NCI-H526 (cell line): Measurements from ENCODE around the gene DOCK3.

Experiments used
- DNase-seq, 2 experiments: peaks; one replicate each; lab custom pipeline; 2025; lab: John Stamatoyannopoulos, UW

The DOCK3 gene

GRCh38 chr3:51328206-51328605 lies 653.5 kb downstream of the DOCK3 start:
- no peak for DNase-seq

GRCh38 chr3:51330046-51330445 lies 655.3 kb downstream of the DOCK3 start:
- no peak for DNase-seq

GRCh38 chr3:51332156-51332555 lies 657.4 kb downstream of the DOCK3 start:
- no peak for DNase-seq

GRCh38 chr3:51333021-51333420 lies 658.3 kb downstream of the DOCK3 start:
- no peak for DNase-seq

- DNase-seq: no peak
Observed at GRCh38 chr3:51336261-51336660, 661.5 kb downstream of the DOCK3 start.

GRCh38 chr3:51337666-51338065 lies 662.9 kb downstream of the DOCK3 start:
- no peak for DNase-seq

- no peak for DNase-seq
Observed at GRCh38 chr3:51338632-51339031, 663.9 kb downstream of the DOCK3 start.

- DNase-seq: no peak
Observed at GRCh38 chr3:51340013-51340829, 665.5 kb downstream of the DOCK3 start.

GRCh38 chr3:51340989-51341636 lies 666.4 kb downstream of the DOCK3 start:
- no peak for DNase-seq

GRCh38 chr3:51343918-51344687 lies 669.4 kb downstream of the DOCK3 start:
- no peak for DNase-seq

- no peak for DNase-seq
Observed at GRCh38 chr3:51350751-51351150, 676.0 kb downstream of the DOCK3 start.

GRCh38 chr3:51353131-51353530 lies 678.4 kb downstream of the DOCK3 start:
- DNase-seq: no peak

- no peak for DNase-seq
Observed at GRCh38 chr3:51353691-51354090, 679.0 kb downstream of the DOCK3 start.

- no peak for DNase-seq
Observed at GRCh38 chr3:51354172-51354571, 679.4 kb downstream of the DOCK3 start.

- DNase-seq: no peak
Observed at GRCh38 chr3:51354731-51355615, 680.2 kb downstream of the DOCK3 start.

- no peak for DNase-seq
Observed at GRCh38 chr3:51355891-51356578, 681.3 kb downstream of the DOCK3 start.

- DNase-seq: no peak
Observed at GRCh38 chr3:51357856-51358255, 683.1 kb downstream of the DOCK3 start.

- no peak for DNase-seq
Observed at GRCh38 chr3:51358981-51359380, 684.3 kb downstream of the DOCK3 start.

GRCh38 chr3:51360806-51361205 lies 686.1 kb downstream of the DOCK3 start:
- no peak for DNase-seq

- DNase-seq: no peak
Observed at GRCh38 chr3:51361746-51362145, 687.0 kb downstream of the DOCK3 start.

- DNase-seq: no peak
Observed at GRCh38 chr3:51362476-51362875, 687.7 kb downstream of the DOCK3 start.
